A673 (cell line): ENCODE data around the gene PIF1.

Source experiments
- CTCF ChIP-seq: fragments of 300-800, 200-600 bp; sonication (generic); conservative IDR thresholded peaks from 2 replicates; pipeline ENCODE4 v1.5.1; 2017; ENCODE audit warnings: low read depth, mild to moderate bottlenecking, antibody characterized with exemption, low read length, moderate library complexity, mixed read lengths
- EZH2 ChIP-seq: fragments of 200-600 bp; sonication (generic); IDR thresholded peaks from 2 replicates; pipeline ENCODE4 v1.6.1; 2017; ENCODE audit warnings: borderline replicate concordance, low read depth, mild to moderate bottlenecking, mixed read lengths, antibody characterized with exemption, low read length; ENCODE audit not compliant: poor library complexity, severe bottlenecking

GRCh38 chr15:64828985-64829384 lies 3.5 kb upstream of the PIF1 start:
- TF ChIP-seq EZH2 (no peak), CTCF (no peak)
